GDM1 (cell line): ENCODE data around the gene FBXO40.

Source experiments
- DNase-seq: peaks from one replicate; lab custom pipeline; 2025; lab: John Stamatoyannopoulos, UW

The FBXO40 gene

GRCh38 chr3:121663171-121663847 is 70.1 kb downstream of the FBXO40 start:
- DNase-seq: no peak

- DNase-seq: no peak
Measured at GRCh38 chr3:121665488-121665887, 72.3 kb downstream of the FBXO40 start.

GRCh38 chr3:121667333-121667732 is 74.2 kb downstream of the FBXO40 start:
- DNase-seq: no peak

DNA sequence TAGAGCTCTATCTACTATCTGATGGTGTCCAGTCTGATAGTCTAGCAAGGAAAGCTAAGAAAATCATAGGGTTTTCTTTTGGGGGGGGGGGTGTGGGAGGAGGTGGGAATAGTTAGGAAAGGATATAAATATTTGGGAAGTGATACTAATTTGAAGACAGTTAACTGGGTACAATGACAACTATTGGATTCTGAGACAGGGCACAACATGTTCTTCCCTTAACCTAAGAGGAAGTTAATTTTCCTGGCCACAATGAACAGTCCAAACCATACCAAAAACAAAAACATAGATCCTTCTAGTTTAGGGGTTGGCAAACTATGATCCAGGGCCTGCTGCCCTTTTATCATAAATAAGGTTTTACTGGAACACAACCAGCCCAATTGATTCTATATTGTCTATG is 77.5 kb downstream of the FBXO40 start:
- no peak for DNase-seq

DNA sequence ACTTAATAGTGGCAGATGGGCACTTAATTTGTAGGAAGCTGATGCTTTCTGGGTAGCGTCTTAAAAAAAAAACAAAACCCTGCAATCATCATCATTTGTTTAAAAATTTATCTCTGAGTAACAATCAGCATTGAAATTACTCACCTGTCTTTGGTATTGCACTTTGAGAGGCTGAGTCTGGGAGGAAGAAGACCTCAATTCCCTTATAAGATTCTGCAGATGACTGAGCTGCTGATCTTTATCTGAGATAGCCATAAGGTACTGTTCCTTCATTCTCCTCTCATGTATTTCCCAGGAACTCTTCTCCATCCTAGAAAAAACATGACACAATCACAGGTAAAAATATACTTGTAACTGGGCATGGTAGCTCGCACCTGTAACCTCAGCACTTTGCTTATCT is 84.0 kb downstream of the FBXO40 start:
- DNase-seq: no peak
